HepG2 (cell line): ENCODE measurements around the gene SERPINE2.

ENCODE experiments used
- ATRX ChIP-seq: sonication (generic); formaldehyde crosslinking; IDR thresholded peaks from 2 replicates; pipeline ENCODE4 v1.4.0; 2020; ENCODE audit warnings: missing genetic modification reagents, borderline replicate concordance
- EED ChIP-seq: sonication (generic); formaldehyde crosslinking; IDR thresholded peaks from 2 replicates; pipeline ENCODE4 v1.5.0; 2020; ENCODE audit warnings: mild to moderate bottlenecking, missing genetic modification reagents
- FLYWCH1 ChIP-seq: sonication (generic); formaldehyde crosslinking; IDR thresholded peaks from 2 replicates; pipeline ENCODE4 v1.8.1; 2023; ENCODE audit warnings: mild to moderate bottlenecking, missing genetic modification reagents
- GABPB1 ChIP-seq: IDR thresholded peaks from 2 replicates; pipeline ENCODE4 v1.6.1; 2016; ENCODE audit warnings: mild to moderate bottlenecking, missing genetic modification reagents, moderate library complexity, missing compliant biosample characterization
- PBX2 ChIP-seq: IDR thresholded peaks from 2 replicates; pipeline ENCODE4 v1.6.1; 2016; ENCODE audit warnings: control low read depth
- SIN3A ChIP-seq: IDR thresholded peaks from 2 replicates; pipeline ENCODE4 v1.6.1; 2011; ENCODE audit warnings: low read depth, mild to moderate bottlenecking, control low read depth, low read length, borderline replicate concordance
- SP1 ChIP-seq, 2 experiments: fragments of 450-650 bp in 1 of 2; sonication (generic) in 1 of 2; formaldehyde crosslinking in 1 of 2; IDR thresholded peaks; 2 replicates each; pipeline versions ENCODE4 v1.4.0 to v1.6.1; 2016 to 2020; ENCODE audit warnings: missing genetic modification reagents in 1 of 2
- ZFX ChIP-seq: sonication (generic); formaldehyde crosslinking; IDR thresholded peaks from 2 replicates; pipeline ENCODE4 v1.4.0; 2020; ENCODE audit warnings: mild to moderate bottlenecking, low read depth, missing genetic modification reagents, moderate library complexity
- ZNF10 ChIP-seq: sonication (generic); formaldehyde crosslinking; IDR thresholded peaks from 2 replicates; pipeline ENCODE4 v1.4.0; 2020; ENCODE audit warnings: mild to moderate bottlenecking, low read depth, missing genetic modification reagents, borderline replicate concordance

- TF ChIP-seq SIN3A = no peak
- no peak for TF ChIP-seq ZNF10 (CRISPR knock-in tag)
- TF ChIP-seq ATRX (CRISPR knock-in tag) = no peak
- TF ChIP-seq SP1 (IDR thresholded peaks at IDR 0.05) = no peak
- no peak for TF ChIP-seq SP1 (CRISPR knock-in tag; IDR thresholded peaks at IDR 0.05)
- no peak for TF ChIP-seq FLYWCH1 (CRISPR knock-in tag)
- TF ChIP-seq ZFX (CRISPR knock-in tag) = no peak
- TF ChIP-seq GABPB1 = no peak
- no peak for TF ChIP-seq EED (CRISPR knock-in tag)
- TF ChIP-seq PBX2 (CRISPR knock-in tag) = no peak
Observed at GRCh38 chr2:223943135-223943534, 96.0 kb downstream of the SERPINE2 start.
